Mononuclear cell (primary cell): ENCODE results near the gene NSG2. TPM values are rescaled to one million over a fixed set of nuclear protein-coding genes. Genes with fewer than 3 reads are reported as not detected.

Experiments used
- H3K27me3 ChIP-seq: 2 replicates; pipeline ENCODE4 v1.6.0; 2011; ENCODE audit warnings: low read length, control low read depth; ENCODE audit not compliant: insufficient read depth
- H3K4me1 ChIP-seq: 2 replicates; pipeline ENCODE4 v1.5.1; 2011; ENCODE audit warnings: mild to moderate bottlenecking, low read length, control low read depth; ENCODE audit not compliant: insufficient read depth
- H3K4me3 ChIP-seq: 2 replicates; pipeline ENCODE4 v1.5.1; 2011; ENCODE audit warnings: mild to moderate bottlenecking, low read length, moderate library complexity
- H3K9me3 ChIP-seq: 2 replicates; pipeline ENCODE4 v1.5.1; 2011; ENCODE audit warnings: low read depth, mild to moderate bottlenecking, control low read depth, low read length
- total RNA-seq: library from RNA; depleted of rRNA; stranded (reverse); fragments of >200 nt; gene quantifications from one replicate; pipeline ENCODE4 v1.2.3, GENCODE V29; 2012

NSG2 gene
- total RNA-seq, 1 donor = not detected

GRCh38 chr5:174047472-174048099 is 2.1 kb downstream of the NSG2 start:
- no peaks in the 10 kb centered on the region for H3K4me1 ChIP-seq
- no peaks in the 10 kb centered on the region for H3K27me3 ChIP-seq
- H3K4me3 ChIP-seq = no peak overlapping the region
- H3K9me3 ChIP-seq = no peaks in the 10 kb centered on the region

- Histone ChIP-seq H3K9me3 (no peaks in the 10 kb centered on the region), H3K4me1 (no peaks in the 10 kb centered on the region), H3K4me3 (no peak overlapping the region), H3K27me3 (no peaks in the 10 kb centered on the region)
Measured at GRCh38 chr5:174052636-174053035, 7.1 kb downstream of the NSG2 start.

GRCh38 chr5:174053905-174054304 is 8.4 kb downstream of the NSG2 start:
- H3K4me1 ChIP-seq = no peaks in the 10 kb centered on the region
- no peak overlapping the region for H3K4me3 ChIP-seq
- no peaks in the 10 kb centered on the region for H3K9me3 ChIP-seq
- H3K27me3 ChIP-seq = no peaks in the 10 kb centered on the region

GRCh38 chr5:174056064-174056847 is 10.8 kb downstream of the NSG2 start:
- H3K4me1 ChIP-seq = no peaks in the 10 kb centered on the region
- H3K4me3 ChIP-seq = no peak overlapping the region
- H3K9me3 ChIP-seq = no peaks in the 10 kb centered on the region
- no peaks in the 10 kb centered on the region for H3K27me3 ChIP-seq

- Histone ChIP-seq H3K4me3 (no peak overlapping the region), H3K27me3 (no peaks in the 10 kb centered on the region), H3K9me3 (no peaks in the 10 kb centered on the region), H3K4me1 (no peaks in the 10 kb centered on the region)
Measured at GRCh38 chr5:174057206-174057605, 11.7 kb downstream of the NSG2 start.

GRCh38 chr5:174058433-174059122 is 13.1 kb downstream of the NSG2 start:
- Histone ChIP-seq H3K4me3 (no peak overlapping the region), H3K4me1 (no peaks in the 10 kb centered on the region), H3K27me3 (no peaks in the 10 kb centered on the region), H3K9me3 (no peaks in the 10 kb centered on the region)

- no peak overlapping the region for H3K4me3 ChIP-seq
- no peaks in the 10 kb centered on the region for H3K4me1 ChIP-seq
- no peaks in the 10 kb centered on the region for H3K9me3 ChIP-seq
- H3K27me3 ChIP-seq = peaks cover 3% of the 10 kb centered on the region
Measured at GRCh38 chr5:174059247-174059646, 13.7 kb downstream of the NSG2 start.

- Histone ChIP-seq H3K9me3 (no peaks in the 10 kb centered on the region), H3K4me1 (no peaks in the 10 kb centered on the region), H3K4me3 (no peak overlapping the region)
Measured at GRCh38 chr5:174063082-174063756, 17.7 kb downstream of the NSG2 start.

GRCh38 chr5:174064171-174064570 is 18.7 kb downstream of the NSG2 start:
- Histone ChIP-seq H3K27me3 (peaks cover 6% of the 10 kb centered on the region), H3K4me3 (no peak overlapping the region), H3K4me1 (no peaks in the 10 kb centered on the region), H3K9me3 (no peaks in the 10 kb centered on the region)

More at GRCh38 chr5:174063082-174063756, 17.7 kb downstream of the NSG2 start:
- peaks cover 6% of the 10 kb centered on the region for H3K27me3 ChIP-seq

- Histone ChIP-seq H3K9me3 (no peaks in the 10 kb centered on the region), H3K4me3 (no peak overlapping the region), H3K4me1 (no peaks in the 10 kb centered on the region), H3K27me3 (peaks cover 6% of the 10 kb centered on the region)
Measured at GRCh38 chr5:174065528-174066197, 20.2 kb downstream of the NSG2 start.

- Histone ChIP-seq H3K9me3 (no peaks in the 10 kb centered on the region), H3K4me1 (no peaks in the 10 kb centered on the region), H3K4me3 (no peak overlapping the region), H3K27me3 (peaks cover 6% of the 10 kb centered on the region)
Measured at GRCh38 chr5:174067499-174067898, 22.0 kb downstream of the NSG2 start.

GRCh38 chr5:174071484-174071883 is 26.0 kb downstream of the NSG2 start:
- no peak overlapping the region for H3K4me3 ChIP-seq
- H3K4me1 ChIP-seq = no peaks in the 10 kb centered on the region
- no peaks in the 10 kb centered on the region for H3K27me3 ChIP-seq
- no peaks in the 10 kb centered on the region for H3K9me3 ChIP-seq

GRCh38 chr5:174073122-174073660 is 27.7 kb downstream of the NSG2 start:
- Histone ChIP-seq H3K9me3 (no peaks in the 10 kb centered on the region), H3K27me3 (no peaks in the 10 kb centered on the region), H3K4me3 (no peak overlapping the region), H3K4me1 (no peaks in the 10 kb centered on the region)

- H3K4me3 ChIP-seq = no peak overlapping the region
- H3K27me3 ChIP-seq = no peaks in the 10 kb centered on the region
- H3K9me3 ChIP-seq = no peaks in the 10 kb centered on the region
- no peaks in the 10 kb centered on the region for H3K4me1 ChIP-seq
Measured at GRCh38 chr5:174074369-174074768, 28.9 kb downstream of the NSG2 start.
